Fibroblast of skin of back (primary cell): ENCODE results near the gene ARVCF.

Experiments
- DNase-seq: peaks from one replicate; pipeline ENCODE4 v3.0.0-alpha.2; 2013

Gene ARVCF

GRCh38 chr22:19971276-19972124, 45.1 kb downstream of the ARVCF start:
- no peak for DNase-seq

DNA sequence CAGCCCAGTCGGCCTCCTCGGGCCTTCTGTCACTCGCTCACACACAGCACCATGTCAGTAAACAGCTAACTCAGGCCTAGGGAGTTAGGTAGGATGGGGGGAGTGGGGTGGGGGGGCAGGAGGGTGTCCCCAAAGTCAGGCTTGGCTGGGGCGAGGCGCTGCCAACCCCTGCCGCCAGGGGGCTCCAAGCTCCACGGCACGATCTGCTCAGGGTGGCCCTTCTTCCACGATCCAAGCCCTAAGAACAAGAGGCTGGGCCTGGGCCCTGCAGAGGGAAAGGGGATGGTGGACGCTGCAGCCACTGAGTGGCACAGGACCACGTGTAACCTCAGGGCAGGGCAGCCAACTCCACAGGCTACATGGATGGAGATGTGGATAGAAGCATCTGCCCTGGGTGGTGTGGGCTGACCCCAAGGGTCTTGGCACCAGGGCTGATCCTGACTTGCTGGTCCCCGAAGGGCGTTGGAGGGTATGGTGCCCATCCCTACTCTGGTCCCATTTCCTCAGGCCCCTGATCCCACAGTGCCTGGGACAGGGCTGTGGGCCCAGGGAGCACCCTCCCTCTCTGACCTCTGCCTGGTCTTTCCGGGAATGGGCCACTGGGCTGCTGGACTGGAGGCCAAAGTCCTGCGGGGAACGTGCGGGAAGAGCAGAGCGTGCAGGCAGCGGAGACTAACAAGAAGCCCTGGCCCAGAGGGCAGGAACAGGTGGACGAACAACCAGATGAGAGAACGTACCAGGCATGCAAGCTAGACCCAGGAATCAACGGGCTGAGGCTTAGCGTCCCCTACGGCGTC, 45.9 kb downstream of the ARVCF start:
- peak; percentile 41 for DNase-seq

DNA sequence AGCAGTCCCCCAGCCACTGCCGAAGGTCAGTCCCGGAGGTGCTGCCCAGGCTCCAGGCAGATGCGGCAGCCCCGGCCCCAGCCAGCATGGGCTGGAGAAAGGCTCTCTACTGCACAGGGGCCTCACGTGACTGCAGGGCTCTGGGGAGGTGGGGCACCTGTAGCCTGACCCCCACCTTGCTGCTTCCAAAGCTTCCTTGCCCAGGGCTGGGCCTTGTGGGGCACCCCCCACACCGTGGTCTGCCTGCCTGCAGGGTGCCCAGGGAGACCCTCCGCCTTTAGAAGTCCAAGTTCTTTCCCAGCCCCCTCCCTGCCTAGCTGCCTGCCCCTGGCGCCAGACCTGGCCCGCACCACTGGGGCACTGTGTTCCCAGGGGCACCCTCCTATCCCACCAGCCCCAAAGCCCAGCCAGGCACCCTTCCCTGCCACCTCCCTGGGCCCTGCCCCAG, 46.6 kb downstream of the ARVCF start:
- no peak for DNase-seq

DNA sequence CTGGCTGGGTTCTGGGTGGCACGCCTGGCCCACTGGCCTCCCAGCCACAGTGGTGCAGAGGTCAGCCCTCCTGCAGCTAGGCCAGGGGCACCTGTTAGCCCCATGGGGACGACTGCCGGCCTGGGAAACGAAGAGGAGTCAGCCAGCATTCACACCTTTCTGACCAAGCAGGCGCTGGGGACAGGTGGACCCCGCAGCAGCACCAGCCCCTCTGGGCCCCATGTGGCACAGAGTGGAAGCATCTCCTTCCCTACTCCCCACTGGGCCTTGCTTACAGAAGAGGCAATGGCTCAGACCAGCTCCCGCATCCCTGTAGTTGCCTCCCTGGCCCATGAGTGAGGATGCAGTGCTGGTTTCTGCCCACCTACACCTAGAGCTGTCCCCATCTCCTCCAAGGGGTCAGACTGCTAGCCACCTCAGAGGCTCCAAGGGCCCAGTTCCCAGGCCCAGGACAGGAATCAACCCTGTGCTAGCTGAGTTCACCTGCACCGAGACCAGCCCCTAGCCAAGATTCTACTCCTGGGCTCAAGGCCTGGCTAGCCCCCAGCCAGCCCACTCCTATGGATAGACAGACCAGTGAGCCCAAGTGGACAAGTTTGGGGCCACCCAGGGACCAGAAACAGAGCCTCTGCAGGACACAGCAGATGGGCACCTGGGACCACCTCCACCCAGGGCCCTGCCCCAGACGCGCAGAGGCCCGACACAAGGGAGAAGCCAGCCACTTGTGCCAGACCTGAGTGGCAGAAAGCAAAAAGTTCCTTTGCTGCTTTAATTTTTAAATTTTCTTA, 47.3 kb downstream of the ARVCF start:
- DNase-seq, result no peak

DNA sequence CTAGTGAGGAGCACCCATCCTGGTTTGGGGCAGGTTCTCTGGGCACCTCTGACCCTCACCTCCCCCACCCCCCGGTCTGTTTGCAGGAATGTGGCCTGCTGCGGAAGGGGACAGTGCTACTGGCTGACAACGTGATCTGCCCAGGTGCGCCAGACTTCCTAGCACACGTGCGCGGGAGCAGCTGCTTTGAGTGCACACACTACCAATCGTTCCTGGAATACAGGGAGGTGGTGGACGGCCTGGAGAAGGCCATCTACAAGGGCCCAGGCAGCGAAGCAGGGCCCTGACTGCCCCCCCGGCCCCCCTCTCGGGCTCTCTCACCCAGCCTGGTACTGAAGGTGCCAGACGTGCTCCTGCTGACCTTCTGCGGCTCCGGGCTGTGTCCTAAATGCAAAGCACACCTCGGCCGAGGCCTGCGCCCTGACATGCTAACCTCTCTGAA, 48.2 kb downstream of the ARVCF start:
- DNase-seq, result no peak

- no peak for DNase-seq
Observed at GRCh38 chr22:19967850-19968449, 48.7 kb downstream of the ARVCF start.

GRCh38 chr22:19966908-19967750, 49.5 kb downstream of the ARVCF start:
- DNase-seq, result no peak

DNA sequence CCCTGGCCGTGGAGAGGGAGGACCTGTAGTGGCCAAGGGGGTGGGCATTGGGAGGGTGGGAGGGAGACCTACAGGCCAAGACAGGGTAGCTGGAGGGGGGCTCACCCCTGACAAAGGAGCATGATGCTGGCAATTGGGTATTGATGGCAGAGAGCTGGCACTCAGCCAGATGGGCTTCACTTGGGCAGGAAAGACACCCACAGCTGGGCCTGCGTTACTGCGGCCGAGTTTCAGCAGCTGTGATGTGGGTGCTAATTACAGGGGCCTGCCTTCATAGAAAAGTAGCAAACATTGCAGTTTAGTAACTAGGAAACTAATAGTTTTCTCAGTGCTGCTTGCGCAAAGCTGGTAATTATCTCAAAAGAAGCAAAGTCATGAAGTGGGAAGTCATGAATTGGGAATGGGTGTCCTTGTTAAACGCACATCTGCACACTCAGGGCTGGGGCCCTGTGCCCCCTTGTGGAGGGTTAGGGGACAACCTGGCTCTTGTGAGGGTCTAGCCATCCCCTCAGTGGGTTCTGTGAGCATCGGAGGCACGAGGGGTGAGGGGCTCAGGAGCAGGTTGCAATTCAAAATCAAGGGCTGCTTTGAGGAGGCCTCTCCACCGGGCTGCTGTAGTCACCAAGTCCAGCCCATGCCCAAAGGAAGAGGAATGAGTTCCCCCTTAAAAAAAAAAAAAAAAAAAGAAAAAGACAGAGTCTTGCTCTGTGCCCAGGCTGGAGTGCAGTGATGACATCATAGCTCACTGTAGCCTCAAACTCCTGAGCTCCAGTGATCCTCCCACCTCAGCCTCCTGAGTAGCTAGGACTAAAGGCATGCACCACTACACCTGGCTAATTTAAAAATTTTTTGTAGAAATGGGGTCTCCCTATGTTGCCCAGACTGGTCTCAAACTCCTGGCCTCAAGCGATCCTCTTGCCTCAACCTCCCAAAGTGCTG, 50.6 kb downstream of the ARVCF start:
- DNase-seq, result no peak

DNA sequence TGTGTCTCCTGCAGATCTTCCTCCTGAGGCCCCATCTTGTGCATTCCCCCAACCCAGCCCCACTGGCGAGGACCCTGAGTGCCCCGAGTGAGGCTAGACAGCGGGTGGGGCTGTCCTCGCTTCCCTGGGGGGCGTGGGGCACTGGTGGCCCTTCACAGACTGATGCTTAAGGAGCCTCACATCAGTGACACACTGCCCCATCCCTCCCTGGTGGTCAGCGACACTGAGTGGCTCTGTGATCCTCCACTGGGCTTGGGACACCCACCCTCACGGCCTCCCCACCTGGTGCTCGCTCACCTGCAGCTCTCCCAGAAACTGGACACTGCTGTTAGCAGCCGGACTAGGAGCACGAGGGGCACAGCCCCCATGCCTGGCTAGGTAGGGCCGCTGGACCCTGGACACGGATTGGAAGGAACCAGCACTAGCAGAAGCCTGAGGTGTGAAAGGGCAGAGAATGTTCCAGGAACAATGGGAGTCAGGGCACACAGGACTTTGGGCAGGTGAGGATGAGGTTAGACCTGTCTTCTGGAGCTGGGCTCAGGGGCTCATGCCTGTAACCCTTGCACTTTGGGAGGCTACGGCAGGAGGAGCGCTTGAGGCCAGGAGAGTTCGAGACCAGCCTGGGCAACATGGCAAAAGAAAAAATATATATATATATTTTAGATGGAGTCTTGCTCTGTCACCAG, 51.8 kb downstream of the ARVCF start:
- DNase-seq, result no peak

GRCh38 chr22:19963863-19964642, 52.6 kb downstream of the ARVCF start:
- DNase-seq, result no peak

DNA sequence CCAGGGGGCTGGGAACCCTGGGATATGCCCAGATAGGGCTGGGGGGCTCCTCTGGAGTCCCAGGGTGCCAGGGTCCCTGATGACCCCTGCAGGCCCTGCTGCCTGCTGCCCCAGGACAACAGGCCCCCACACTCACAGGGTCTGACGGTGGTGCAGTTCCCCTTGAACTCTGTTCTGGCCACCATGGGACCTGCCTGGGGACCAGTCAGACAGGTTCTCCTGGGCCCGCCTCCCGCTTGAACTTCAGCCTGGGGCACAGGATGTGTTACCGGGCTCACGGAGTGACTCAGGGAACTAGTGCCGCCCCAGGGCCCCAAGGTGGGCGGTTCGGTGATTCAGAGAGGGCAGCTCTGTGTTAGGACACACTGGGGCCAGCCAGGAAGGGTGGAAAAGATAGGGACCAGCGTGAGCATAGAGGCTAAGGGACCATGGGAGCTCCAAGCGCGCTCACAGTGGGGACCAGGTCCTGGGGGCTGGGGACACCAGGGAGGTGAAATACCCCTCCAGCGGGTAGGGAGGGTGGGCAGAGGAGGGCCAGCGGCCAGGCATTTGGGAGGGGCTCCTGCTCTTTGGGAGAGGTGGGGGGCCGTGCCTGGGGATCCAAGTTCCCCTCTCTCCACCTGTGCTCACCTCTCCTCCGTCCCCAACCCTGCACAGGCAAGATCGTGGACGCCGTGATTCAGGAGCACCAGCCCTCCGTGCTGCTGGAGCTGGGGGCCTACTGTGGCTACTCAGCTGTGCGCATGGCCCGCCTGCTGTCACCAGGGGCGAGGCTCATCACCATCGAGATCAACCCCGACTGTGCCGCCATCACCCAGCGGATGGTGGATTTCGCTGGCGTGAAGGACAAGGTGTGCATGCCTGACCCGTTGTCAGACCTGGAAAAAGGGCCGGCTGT, 53.5 kb downstream of the ARVCF start:
- DNase-seq, result peak; percentile 41

- DNase-seq, result peak; percentile 73
Observed at GRCh38 chr22:19962246-19962908, 54.2 kb downstream of the ARVCF start.

DNA sequence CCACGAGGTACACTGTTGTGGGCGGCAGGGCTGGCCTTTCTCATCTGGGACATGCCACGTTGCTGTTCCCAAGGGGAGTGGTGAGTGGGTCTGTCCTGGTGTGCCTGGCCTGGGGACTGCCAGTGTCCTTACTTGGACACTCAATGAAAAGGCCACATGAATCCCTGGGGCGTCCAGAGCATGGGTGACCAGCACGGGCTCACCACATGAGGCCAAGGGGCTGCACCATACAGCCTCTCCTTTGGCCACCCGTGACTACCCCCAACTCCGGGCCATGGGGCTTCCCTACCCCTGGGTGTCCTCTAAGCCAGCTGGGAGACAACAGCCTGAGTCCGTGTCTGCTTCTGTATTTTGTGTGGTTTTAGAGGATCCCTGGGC, 54.8 kb downstream of the ARVCF start:
- no peak for DNase-seq

- no peak for DNase-seq
Observed at GRCh38 chr22:19961201-19961580, 55.4 kb downstream of the ARVCF start.

DNA sequence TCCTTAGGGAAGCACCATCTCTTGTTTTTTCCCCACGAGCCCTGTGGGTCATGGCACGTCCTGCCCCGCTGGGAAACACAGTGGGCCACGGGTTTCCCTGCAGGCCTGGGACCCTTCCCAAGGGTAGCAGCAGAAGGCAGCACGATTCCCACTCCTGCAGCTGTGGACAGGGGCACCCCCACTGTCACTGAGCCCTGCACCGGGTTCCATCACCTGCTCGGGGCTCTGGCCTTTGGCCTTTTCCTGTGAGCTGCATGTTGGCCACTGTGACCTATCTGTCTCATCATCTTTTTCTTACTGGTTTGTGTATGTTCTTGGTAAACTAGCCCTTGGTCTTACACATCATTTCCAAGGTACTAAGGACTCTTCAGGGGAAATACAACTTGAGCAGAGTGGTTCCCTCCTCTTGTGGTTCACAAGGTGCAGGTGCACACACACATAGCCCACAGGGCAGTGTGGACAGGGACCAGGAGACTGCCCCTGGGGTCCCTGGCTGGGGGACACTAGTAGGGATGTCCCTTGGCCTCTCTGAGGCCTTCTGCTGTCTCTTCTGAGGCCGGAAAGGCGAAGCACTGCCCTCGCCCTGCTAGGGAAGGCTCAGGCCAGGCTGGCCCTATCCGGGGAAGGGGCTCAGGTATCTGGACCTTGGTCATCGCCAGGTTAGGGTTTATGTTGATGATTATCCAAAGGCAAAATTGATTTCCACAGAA, 56.0 kb downstream of the ARVCF start:
- no peak for DNase-seq
